Sciatic nerve (tissue), 2 donors: ENCODE measurements around the gene ANKRD6. TPM values are rescaled to one million over a fixed set of nuclear protein-coding genes. Genes with fewer than 3 reads are reported as not detected.

Source experiments
- ATAC-seq: fragments of 200-7000 bp; cut with Tn5 transposase; one replicate; pipeline ENCODE4 v1.9.1; 2020; ENCODE audit warnings: mild to moderate bottlenecking, moderate library complexity
- DNase-seq: peaks from one replicate; pipeline ENCODE4 v3.0.0-alpha.2; 2020; ENCODE audit warnings: low spot score
- intact Hi-C: fragments of 100-400 bp; cut with DNase I; formaldehyde crosslinking; loops from one replicate; pipeline ENCODE4 v1.14.2; 2022
- total RNA-seq: library from RNA; stranded (reverse); fragmentation: NEBNext Ultra II Directional; extraction: Animal tissue kit (Norgen Biotek cat#: 25700); gene quantifications from one replicate; pipeline ENCODE4 v1.2.1, GENCODE V29; 2021
- donor health status: DM: no; HTN: no; CAD: no.
- donor health status: DM: no; HTN: no; CAD: no.

Gene ANKRD6
- total RNA-seq, 1 donor from 2014 or later = 22.3 TPM

DNA sequence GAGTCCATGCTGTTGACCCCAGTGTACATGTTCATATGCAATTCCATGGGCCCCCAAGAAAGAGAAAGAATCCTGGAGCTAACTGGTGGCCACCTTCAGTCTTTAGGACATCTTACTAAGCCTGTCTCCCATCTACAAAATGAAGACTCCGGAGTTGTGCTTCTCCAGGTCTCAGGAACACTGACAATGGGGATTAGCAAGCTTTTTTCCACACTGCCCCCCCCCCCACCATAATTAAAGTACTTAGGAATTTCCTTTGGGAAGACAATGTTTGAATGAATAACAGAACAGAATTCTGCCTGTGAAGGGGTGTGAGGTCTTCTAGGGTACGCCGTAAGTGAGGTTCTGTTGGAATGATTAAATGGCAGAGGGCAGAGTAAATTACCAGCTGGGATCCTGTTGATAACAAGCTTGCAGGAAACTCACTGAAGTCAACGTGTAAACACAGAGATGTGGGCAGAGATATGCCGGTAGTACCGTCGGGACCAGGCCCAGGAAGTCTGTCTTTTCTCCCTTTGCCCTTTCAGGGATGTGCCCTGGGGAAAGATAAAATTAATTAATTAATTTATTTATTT is 63.1 kb downstream of the ANKRD6 start:
- ATAC-seq = no peak
- intact Hi-C loops = no loop called here
- no peak for DNase-seq

GRCh38 chr6:89500611-89501010 is 67.7 kb downstream of the ANKRD6 start:
- intact Hi-C loops = no loop called here
- DNase-seq = no peak
- ATAC-seq = no peak

- intact Hi-C loops = no loop called here
- ATAC-seq = no peak
- DNase-seq = no peak
Measured at GRCh38 chr6:89501222-89501621, 68.3 kb downstream of the ANKRD6 start.

DNA sequence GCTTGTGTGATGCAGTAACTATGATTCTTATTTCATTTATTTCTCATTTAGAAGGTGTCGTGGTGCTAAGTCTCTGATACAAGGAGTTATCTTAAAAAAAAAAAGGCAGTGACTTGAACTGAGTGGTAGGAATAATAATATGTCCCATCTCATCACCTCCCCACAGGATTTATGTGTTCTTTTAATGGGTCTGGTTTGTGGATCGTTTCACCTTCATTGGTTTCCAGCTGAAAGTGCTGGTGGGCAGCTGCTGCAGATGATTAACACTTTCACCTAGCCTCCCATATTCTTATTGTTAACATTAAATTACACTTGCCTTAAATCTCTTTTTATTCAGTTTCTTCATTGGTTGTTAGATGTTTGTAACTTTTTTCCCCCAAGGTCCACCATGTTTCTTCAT is 68.8 kb downstream of the ANKRD6 start:
- ATAC-seq (no peak), DNase-seq (no peak)
- intact Hi-C loops = no loop called here

DNA sequence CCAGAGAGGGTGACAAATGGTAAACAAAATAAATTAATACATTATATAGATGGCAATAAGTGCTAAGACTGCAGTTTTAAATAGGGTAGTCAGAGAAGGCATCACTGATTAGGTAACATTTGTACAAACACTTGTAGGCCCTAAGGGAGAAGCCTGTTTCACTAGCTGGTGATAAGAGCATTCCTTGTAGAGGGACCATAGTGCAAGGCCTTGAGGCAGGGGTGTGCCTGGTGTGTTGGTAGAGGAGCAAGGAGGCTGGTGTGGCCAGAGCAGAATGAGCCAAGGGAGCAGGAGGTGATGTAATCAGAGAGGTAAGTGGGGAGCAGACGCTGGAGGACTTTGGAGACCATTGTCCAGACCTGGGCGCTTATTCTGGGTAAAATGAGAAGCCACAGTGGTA is 70.7 kb downstream of the ANKRD6 start:
- no peak for ATAC-seq
- DNase-seq = no peak
- intact Hi-C loops = no loop called here

DNA sequence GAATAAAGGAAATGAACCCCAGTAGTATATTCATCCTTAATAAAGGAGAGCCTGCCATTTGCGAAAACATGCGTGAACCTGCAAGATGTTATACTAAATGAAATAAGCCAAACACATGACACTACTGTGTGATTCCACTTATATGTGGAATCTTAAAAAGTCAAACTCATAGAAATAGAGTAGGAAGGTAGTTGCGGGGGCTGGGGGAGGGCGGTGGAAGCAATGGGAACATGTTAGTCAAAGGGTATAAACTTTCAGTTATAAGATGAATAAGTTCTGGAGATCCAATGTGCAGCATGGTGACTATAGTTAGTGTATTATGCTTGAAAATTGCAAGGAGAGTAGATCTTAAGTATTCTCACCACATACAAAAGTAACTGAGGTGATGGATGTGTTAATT is 72.9 kb downstream of the ANKRD6 start:
- ATAC-seq (no peak), DNase-seq (no peak)
- intact Hi-C loops = no loop called here

GRCh38 chr6:89506716-89507617 is 74.0 kb downstream of the ANKRD6 start:
- intact Hi-C loops = no loop called here
- DNase-seq = no peak
- ATAC-seq = no peak

DNA sequence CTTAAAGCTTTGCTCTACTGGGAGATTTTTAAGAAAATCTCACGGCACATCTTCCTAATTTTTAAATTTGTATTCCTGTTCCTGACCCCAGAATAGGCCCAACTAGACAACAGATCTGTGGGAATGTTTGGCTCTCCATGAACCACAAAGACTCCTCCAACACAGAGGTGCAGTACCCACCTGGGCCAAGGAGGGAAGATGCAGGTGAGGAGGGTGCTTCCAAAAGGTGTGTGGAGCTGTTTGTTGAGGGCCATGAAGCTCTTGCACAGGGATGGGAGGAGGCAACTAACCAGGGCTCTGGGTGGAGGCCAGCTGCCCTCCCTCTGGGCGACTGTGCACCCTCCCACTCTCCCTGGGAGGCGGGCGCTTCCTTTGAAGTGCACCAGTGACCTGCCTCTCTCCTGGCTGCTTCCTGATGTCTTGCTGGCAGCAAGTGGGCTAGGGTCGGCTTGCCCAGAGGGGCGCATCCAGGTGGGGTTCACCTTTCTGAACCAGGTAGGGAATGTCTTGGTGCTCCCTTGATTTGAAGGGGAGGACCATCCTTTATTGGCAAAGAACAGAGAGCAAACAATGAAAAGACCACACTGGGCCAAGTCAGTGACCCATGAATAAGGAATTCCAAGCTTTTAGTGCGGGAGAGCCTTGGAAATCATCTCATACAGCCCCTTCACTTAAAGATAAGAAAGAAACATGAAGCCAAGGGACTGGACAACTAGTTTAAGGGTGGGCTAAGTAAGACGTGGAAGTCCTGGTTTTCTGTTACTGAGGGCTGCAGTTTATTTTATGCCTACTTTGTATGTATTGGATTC is 76.0 kb downstream of the ANKRD6 start:
- intact Hi-C loops = no loop called here
- DNase-seq (no peak), ATAC-seq (no peak)

DNA sequence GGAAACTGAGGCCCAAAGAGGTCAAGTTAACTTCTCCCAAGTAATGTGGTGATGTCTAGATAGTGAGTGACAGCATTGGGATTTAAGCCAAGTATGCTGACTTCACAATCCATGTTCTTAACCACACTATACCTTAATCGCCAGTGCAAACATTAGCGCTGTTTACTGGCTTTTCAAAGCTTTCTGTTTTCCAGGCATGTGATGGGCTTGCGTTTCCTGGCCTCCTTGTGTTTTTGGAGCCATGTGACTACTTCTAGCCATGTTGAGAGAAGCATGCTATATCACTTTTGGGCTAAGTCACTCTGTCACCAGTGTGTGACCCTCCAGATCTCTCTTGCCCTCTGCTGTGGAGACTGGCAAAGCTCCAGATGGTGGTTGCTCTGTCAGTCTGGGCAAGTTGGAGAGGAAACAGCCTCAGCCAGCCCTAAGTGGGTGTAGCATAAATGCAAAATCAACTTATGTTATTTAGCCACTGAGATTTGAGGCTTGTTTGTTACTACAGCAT is 76.9 kb downstream of the ANKRD6 start:
- intact Hi-C loops = no loop called here
- DNase-seq (no peak), ATAC-seq (no peak)

GRCh38 chr6:89510393-89510792 is 77.4 kb downstream of the ANKRD6 start:
- intact Hi-C loops = no loop called here
- no peak for DNase-seq
- no peak for ATAC-seq

GRCh38 chr6:89518352-89519055 is 85.6 kb downstream of the ANKRD6 start:
- ATAC-seq = no peak
- no peak for DNase-seq
- intact Hi-C loops = no loop called here

DNA sequence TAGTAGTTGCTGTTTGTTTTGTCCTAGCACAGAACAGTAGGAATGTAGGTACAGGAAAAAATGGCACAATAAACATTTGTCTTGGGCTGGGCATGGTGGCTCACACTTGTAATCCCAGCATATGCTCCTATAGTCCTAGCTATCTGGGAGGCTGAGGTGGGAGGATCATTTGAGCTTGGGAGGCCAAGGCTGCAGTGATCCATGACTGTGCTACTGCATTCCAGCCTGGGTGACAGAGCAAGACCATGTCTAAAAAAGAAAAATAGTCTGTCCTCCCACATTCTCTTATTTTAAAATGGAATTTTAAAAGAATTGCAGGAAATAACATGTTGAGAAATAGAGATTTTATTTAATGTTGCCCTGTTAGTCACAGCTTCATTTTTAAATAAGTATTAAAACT is 87.8 kb downstream of the ANKRD6 start:
- ATAC-seq (no peak), DNase-seq (no peak)
- intact Hi-C loops = no loop called here

- ATAC-seq = no peak
- intact Hi-C loops = no loop called here
Measured at GRCh38 chr6:89522778-89523177, 89.8 kb downstream of the ANKRD6 start.

DNA sequence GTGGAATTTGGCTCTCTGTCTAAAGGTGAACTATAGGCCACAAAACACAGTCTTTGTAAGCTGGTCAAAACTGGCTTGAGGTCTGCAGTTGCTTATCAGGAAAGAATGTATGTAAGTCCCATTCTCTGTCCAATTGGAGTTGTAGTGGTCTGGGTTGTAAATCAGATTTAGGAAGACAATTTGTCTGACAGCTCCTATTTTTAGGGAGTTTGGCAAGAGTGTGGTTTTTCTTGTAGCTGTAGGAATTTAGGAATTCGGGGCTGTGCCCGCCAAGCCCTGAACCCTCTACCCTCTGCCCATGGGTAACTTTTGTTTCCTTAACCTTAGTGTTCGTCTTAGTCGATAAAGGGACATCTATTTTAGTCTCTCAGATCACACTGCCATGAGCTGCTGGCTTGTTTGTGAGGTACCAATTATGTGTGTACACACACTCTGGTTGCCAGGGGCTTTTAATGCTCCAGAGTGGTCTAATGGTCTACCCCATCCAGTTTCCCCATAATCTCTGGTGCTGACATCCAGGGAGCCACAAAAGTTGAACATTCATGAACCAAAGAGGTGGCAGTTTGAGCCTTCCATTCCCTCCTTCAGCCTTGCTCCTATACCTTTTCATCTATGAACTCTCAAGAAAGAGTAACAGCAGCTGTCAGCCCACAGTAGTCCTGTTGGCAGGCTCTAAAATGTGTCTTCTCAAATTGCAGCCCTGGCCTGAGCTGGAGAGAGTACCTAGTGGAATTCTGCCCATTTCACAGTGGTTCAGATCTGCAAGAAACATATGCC is 93.0 kb downstream of the ANKRD6 start:
- DNase-seq (no peak), ATAC-seq (no peak)
- intact Hi-C loops = no loop called here

More at GRCh38 chr6:89522778-89523177, 89.8 kb downstream of the ANKRD6 start:
- no peak for DNase-seq

DNA sequence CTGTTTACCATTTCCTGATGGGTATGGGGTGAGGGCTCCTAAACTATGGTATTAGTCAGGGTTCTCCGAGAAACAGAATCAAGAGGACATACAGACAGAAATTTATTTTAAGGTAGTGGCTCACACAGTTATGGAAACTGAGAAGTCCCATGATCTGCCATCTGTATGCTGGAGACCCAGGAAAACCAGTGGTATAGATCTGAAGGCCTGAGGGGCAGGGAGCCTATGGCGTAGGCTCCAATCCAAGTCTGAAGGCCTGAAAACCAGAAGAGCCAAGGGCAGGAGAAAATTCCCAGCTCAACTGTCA is 93.6 kb downstream of the ANKRD6 start:
- DNase-seq (no peak), ATAC-seq (no peak)
- intact Hi-C loops = no loop called here

DNA sequence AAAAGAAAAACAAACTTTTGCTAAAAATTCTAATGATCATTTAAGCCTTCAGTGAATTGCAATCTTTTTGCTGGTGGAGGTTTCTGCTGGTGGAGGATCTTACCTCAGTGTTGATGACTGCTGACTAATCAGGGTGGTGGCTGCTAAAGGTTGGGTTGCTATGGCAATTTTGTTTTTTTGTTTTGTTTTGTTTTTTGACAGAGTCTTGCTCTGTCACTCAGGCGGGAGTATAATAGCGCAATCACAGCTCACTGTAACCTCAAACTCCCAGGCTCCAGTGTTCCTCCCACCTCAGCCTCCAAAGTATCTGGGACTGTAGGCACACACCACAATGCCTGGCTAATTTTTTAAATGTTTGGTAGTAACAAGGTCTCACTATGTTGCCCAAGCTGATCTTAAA is 94.7 kb downstream of the ANKRD6 start:
- no peak for DNase-seq
- intact Hi-C loops = no loop called here
- ATAC-seq = no peak

DNA sequence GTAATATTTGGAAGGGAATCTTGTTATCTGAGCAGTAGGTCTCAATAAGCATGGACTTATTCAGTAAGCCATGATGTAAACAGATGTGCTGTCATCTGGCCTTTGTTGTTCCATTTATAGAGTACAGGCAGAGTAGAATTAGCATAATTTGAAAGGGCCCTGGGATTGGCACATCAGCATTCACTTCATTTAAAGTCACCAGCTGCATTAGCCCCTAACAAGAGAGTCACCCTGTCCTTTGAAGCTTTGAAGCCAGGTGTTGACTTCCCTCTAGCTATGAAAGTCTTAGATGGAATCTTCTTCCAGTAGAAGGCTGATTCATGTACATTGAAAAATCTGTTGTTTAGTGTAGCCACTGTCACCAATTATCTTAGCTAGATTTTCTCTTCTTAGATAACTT is 95.9 kb downstream of the ANKRD6 start:
- ATAC-seq = no peak
- intact Hi-C loops = no loop called here
- no peak for DNase-seq

GRCh38 chr6:89530982-89531381 is 98.0 kb downstream of the ANKRD6 start:
- DNase-seq (no peak), ATAC-seq (no peak)
- intact Hi-C loops = no loop called here

DNA sequence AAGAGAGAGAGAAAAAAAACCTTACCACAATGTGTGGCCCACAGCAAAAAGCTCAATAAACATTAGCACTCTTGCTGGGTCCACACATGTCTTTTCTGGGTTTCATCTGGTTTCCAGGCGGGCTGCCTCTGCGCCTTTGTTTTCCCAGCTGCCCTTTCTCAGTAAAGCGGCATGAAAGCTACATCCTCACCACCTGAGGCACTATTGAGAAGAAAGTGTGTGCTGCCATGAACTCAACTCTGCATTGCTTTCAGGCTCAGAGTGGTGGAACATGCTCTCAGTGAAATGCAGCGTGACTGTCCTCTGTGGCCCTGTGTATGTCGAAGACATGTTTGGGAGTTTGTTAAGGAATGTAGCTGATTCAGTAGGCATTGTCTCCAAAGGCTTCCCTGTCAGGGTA is 103.3 kb downstream of the ANKRD6 start:
- ATAC-seq = peak; percentile 86
- intact Hi-C loops = no loop called here

More for the DNA sequence above, 103.3 kb downstream of the ANKRD6 start:
- DNase-seq = no peak
